GM12873 (cell line): ENCODE measurements around the gene PAPOLG.

Experiments used
- CTCF ChIP-seq: IDR thresholded peaks from 2 replicates; pipeline ENCODE4 v1.5.1; 2012; ENCODE audit warnings: low read depth, mild to moderate bottlenecking, moderate library complexity, low read length, control low read depth; ENCODE audit not compliant: insufficient read depth; ENCODE audit errors: missing control alignments

Gene PAPOLG

GRCh38 chr2:60804473-60804872 lies 48.4 kb downstream of the PAPOLG start:
- no peak for TF ChIP-seq CTCF

- TF ChIP-seq CTCF: no peak
Measured at GRCh38 chr2:60806595-60806987, 50.5 kb downstream of the PAPOLG start.

- no peak for TF ChIP-seq CTCF
Measured at GRCh38 chr2:60806988-60807681, 51.1 kb downstream of the PAPOLG start.

GRCh38 chr2:60808330-60808801 lies 52.3 kb downstream of the PAPOLG start:
- no peak for TF ChIP-seq CTCF

- no peak for TF ChIP-seq CTCF
Measured at GRCh38 chr2:60811491-60812375, 55.7 kb downstream of the PAPOLG start.

GRCh38 chr2:60818272-60818671 lies 62.2 kb downstream of the PAPOLG start:
- peak; percentile 42 for TF ChIP-seq CTCF

GRCh38 chr2:60819155-60819862 lies 63.2 kb downstream of the PAPOLG start:
- no peak for TF ChIP-seq CTCF
